Calu3 (cell line): ENCODE measurements around the gene HNRNPR. TPM values are rescaled to one million over a fixed set of nuclear protein-coding genes. Genes with fewer than 3 reads are reported as not detected.
A peak's percentile ranks its signal among the peaks of the same experiment; 100 is the strongest.

Experiments
- BruUV-seq: library from RNA; stranded (reverse); fragments of 400-500 nt; replicated peaks from 2 replicates; lab custom pipeline; 2021; lab: Mats Ljungman, UMichigan
- CTCF ChIA-PET: fragments of 300-600 bp; sonication (Branson Sonifier 250); formaldehyde crosslinking; loops from one replicate; lab custom pipeline; 2022; ENCODE audit warnings: antibody characterized with exemption; lab: Charles Lee
- DNase-seq: peaks from one replicate; pipeline ENCODE4 v3.0.0; 2022
- H3K27ac Mint-ChIP-seq: one replicate; pipeline ENCODE4 v1.8.0; 2022; ENCODE audit warnings: mixed read lengths; ENCODE audit not compliant: unreplicated experiment
- H3K27me3 Mint-ChIP-seq: one replicate; pipeline ENCODE4 v1.8.0; 2022; ENCODE audit warnings: mixed read lengths; ENCODE audit not compliant: unreplicated experiment
- H3K36me3 Mint-ChIP-seq: one replicate; pipeline ENCODE4 v1.8.0; 2022; ENCODE audit warnings: mild to moderate bottlenecking, moderate library complexity, mixed read lengths; ENCODE audit not compliant: insufficient read depth, unreplicated experiment
- H3K4me1 Mint-ChIP-seq: one replicate; pipeline ENCODE4 v1.8.0; 2022; ENCODE audit warnings: mild to moderate bottlenecking, low read depth, mixed read lengths; ENCODE audit not compliant: unreplicated experiment
- H3K4me3 Mint-ChIP-seq: one replicate; pipeline ENCODE4 v1.8.0; 2022; ENCODE audit warnings: mild to moderate bottlenecking, low read depth, moderate library complexity, mixed read lengths; ENCODE audit not compliant: unreplicated experiment
- H3K9me3 Mint-ChIP-seq: one replicate; pipeline ENCODE4 v1.8.0; 2022; ENCODE audit warnings: low read depth, mixed read lengths; ENCODE audit not compliant: unreplicated experiment
- CTCF ChIP-seq: fragments of 200-600 bp; IDR thresholded peaks from one replicate; pipeline ENCODE4 v1.8.0; 2022; ENCODE audit warnings: antibody characterized with exemption; ENCODE audit not compliant: unreplicated experiment
- intact Hi-C: fragments of 100-400 bp; cut with micrococcal nuclease; formaldehyde crosslinking; loops from one replicate; pipeline ENCODE4 v1.10.0; 2022; ENCODE audit not compliant: unreplicated experiment
- total RNA-seq: library from RNA; stranded (reverse); gene quantifications from 2 replicates; pipeline ENCODE4 v1.2.3, GENCODE V29; 2022

HNRNPR gene
- total RNA-seq, 1 experiment from 2014 or later = 126 TPM

DNA sequence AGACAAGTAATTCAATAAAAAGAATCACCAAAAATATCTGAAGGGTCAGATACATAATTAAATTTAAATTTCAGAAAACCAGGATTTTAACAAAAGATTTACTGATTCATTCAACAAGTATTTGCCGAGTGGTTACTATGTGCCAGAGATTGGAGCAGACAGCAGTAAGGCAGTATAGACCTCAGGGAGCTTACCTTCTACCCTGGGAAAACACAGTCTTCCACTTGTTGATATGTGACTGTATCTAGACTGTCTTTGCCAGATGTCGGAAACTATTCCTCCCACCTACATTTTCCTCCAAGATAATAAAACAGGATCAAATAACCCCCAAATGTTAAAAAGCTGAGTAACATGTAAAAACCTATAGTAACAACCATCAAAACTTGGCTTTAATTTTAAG is 6.2 kb downstream of the HNRNPR start:
- intact Hi-C loops = no loop called here
- no TSS peak for BruUV-seq
- H3K27ac Mint-ChIP-seq = no peak overlapping the region
- TF ChIP-seq CTCF = no peak
- H3K4me1 Mint-ChIP-seq = peaks cover 14% of the 10 kb centered on the region
- no peak for DNase-seq
- no peaks in the 10 kb centered on the region for H3K27me3 Mint-ChIP-seq
- no peaks in the 10 kb centered on the region for H3K9me3 Mint-ChIP-seq
- no peak overlapping the region for H3K4me3 Mint-ChIP-seq
- CTCF ChIA-PET = no interaction called here
- H3K36me3 Mint-ChIP-seq = peaks cover 66% of the 10 kb centered on the region

DNA sequence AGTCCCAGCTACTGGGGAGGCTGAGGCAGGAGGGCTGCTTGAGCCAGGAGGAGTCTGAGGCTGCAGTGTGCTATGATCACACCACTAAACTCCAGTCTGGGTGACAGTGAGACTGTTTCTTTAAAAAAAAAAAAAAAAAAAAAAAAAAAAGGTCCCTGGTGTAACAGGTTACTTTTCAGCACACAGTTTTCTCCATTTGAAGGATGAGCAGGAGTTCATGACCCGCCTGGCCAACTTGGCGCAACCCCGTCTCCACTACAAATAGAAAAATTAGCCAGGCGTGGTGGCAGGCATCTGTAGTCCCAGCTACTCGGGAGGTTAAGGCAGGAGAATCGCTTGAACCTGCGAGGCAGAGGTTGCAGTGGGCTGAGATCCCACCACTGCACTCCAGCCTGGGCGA is 12.4 kb downstream of the HNRNPR start:
- no peak overlapping the region for H3K27ac Mint-ChIP-seq
- TF ChIP-seq CTCF = no peak
- CTCF ChIA-PET = no interaction called here
- H3K36me3 Mint-ChIP-seq = peaks cover 82% of the 10 kb centered on the region
- BruUV-seq = no TSS peak
- H3K4me1 Mint-ChIP-seq = no peaks in the 10 kb centered on the region
- no peaks in the 10 kb centered on the region for H3K9me3 Mint-ChIP-seq
- no peak for DNase-seq
- H3K27me3 Mint-ChIP-seq = no peaks in the 10 kb centered on the region
- intact Hi-C loops = no loop called here
- no peak overlapping the region for H3K4me3 Mint-ChIP-seq

GRCh38 chr1:23330846-23331245 is 13.2 kb downstream of the HNRNPR start:
- H3K9me3 Mint-ChIP-seq = no peaks in the 10 kb centered on the region
- TSS peak; percentile 2 for BruUV-seq
- no peak for DNase-seq
- CTCF ChIA-PET = no interaction called here
- H3K27ac Mint-ChIP-seq = no peak overlapping the region
- TF ChIP-seq CTCF = no peak
- H3K4me1 Mint-ChIP-seq = no peaks in the 10 kb centered on the region
- peaks cover 82% of the 10 kb centered on the region for H3K36me3 Mint-ChIP-seq
- intact Hi-C loops = no loop called here
- no peak overlapping the region for H3K4me3 Mint-ChIP-seq
- no peaks in the 10 kb centered on the region for H3K27me3 Mint-ChIP-seq

DNA sequence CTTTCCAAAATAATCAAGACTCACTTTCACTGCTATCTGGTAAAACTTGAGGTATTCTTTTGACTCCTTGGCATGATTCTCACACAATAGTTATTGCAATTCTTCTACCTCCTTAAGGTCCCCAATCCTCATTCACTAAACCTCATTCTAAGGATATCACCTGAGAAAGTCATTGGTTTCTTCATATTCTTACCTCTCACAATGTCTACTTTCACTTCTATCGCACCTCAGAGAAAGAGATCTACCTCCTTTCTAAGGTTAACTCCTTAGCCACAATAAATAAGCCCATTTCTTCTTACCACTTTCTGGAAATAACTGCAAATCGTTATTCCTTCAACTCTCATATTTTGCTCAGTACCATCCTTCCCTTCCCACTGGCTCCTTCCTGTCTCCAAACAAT is 18.7 kb downstream of the HNRNPR start:
- CTCF ChIA-PET = no interaction called here
- peak overlapping the region; percentile 13 for H3K27ac Mint-ChIP-seq
- no peak for DNase-seq
- H3K4me3 Mint-ChIP-seq = no peak overlapping the region
- peaks cover 2% of the 10 kb centered on the region for H3K4me1 Mint-ChIP-seq
- TF ChIP-seq CTCF = no peak
- H3K9me3 Mint-ChIP-seq = no peaks in the 10 kb centered on the region
- no TSS peak for BruUV-seq
- intact Hi-C loops = loop anchor here (5.0 kb wide), 1 partner anchor 77 kb away; no protein-coding TSS in a partner anchor
- no peaks in the 10 kb centered on the region for H3K27me3 Mint-ChIP-seq
- peaks cover 46% of the 10 kb centered on the region for H3K36me3 Mint-ChIP-seq
